ENCODE results near the gene USHBP1.

- TF ChIP-seq EZH2 (IDR thresholded peaks at IDR 0.05) (no peak), POLR2AphosphoS5 (IDR thresholded peaks at IDR 0.05; ENCODE audit: borderline replicate concordance, low read depth, low read length) (no peak)
These were observed 47.9 kb upstream of the USHBP1 start for GRCh38 chr19:17312189-17313113.
